Natural killer cell (primary cell): ENCODE data around the gene CACNA2D3. TPM values are rescaled to one million over a fixed set of nuclear protein-coding genes. Genes with fewer than 3 reads are reported as not detected.

Source experiments
- ATAC-seq, 3 donors: fragments of 150-1000 bp in 2 of 3; fragments of 200-7000 bp in 1 of 3; cut with Tn5 transposase; 1 replicate in 1 of 3; 2 replicates in 2 of 3; pipeline ENCODE4 v1.10.0; 2021; ENCODE audit warnings: mild to moderate bottlenecking in 2 of 3, moderate library complexity in 2 of 3
- DNase-seq, 2 donors: peaks; one replicate each; pipeline versions ENCODE4 v3.0.0 to v3.0.0-alpha.2; 2013 to 2021; ENCODE audit warnings: mixed read lengths in 1 of 2
- H3K27ac ChIP-seq: one replicate; pipeline ENCODE4 v1.5.1; 2013; ENCODE audit warnings: mild to moderate bottlenecking, low read length
- H3K27me3 ChIP-seq: one replicate; pipeline ENCODE4 v1.6.1; 2013; ENCODE audit warnings: low read length; ENCODE audit not compliant: control insufficient read depth, insufficient read depth
- H3K36me3 ChIP-seq: one replicate; pipeline ENCODE4 v1.6.1; 2013; ENCODE audit warnings: low read length; ENCODE audit not compliant: control insufficient read depth, insufficient read depth
- H3K4me1 ChIP-seq: one replicate; pipeline ENCODE4 v1.6.1; 2013; ENCODE audit warnings: low read length; ENCODE audit not compliant: control insufficient read depth, insufficient read depth
- H3K4me3 ChIP-seq: one replicate; pipeline ENCODE4 v1.5.1; 2013; ENCODE audit warnings: low read length
- H3K9me3 ChIP-seq: one replicate; pipeline ENCODE4 v1.6.1; 2013; ENCODE audit warnings: low read length; ENCODE audit not compliant: control insufficient read depth, insufficient read depth
- H3K27ac Mint-ChIP-seq, 2 donors: one replicate each; pipeline ENCODE4 v1.8.0; 2022; ENCODE audit warnings: mild to moderate bottlenecking in 2 of 2, mixed read lengths in 2 of 2, moderate library complexity in 1 of 2
- H3K27me3 Mint-ChIP-seq, 2 donors: one replicate each; pipeline ENCODE4 v1.8.0; 2022; ENCODE audit warnings: low read depth in 2 of 2, mixed read lengths in 2 of 2
- H3K36me3 Mint-ChIP-seq: one replicate; pipeline ENCODE4 v1.8.0; 2022; ENCODE audit warnings: mixed read lengths
- H3K4me1 Mint-ChIP-seq, 2 donors: one replicate each; pipeline ENCODE4 v1.8.0; 2022; ENCODE audit warnings: mixed read lengths in 2 of 2
- H3K4me3 Mint-ChIP-seq: one replicate; pipeline ENCODE4 v1.8.0; 2022; ENCODE audit warnings: mild to moderate bottlenecking, moderate library complexity, mixed read lengths
- H3K9me3 Mint-ChIP-seq, 2 donors: one replicate each; pipeline ENCODE4 v1.8.0; 2022; ENCODE audit warnings: mixed read lengths in 2 of 2
- WGBS: methylation state at CpG from one replicate; pipeline ENCODE4 v1.1.7; 2013; ENCODE audit warnings: missing lambda C conversion rate; ENCODE audit not compliant: insufficient coverage; 5-methylcytosine and 5-hydroxymethylcytosine counted together
- intact Hi-C: fragments of 100-400 bp; cut with micrococcal nuclease; formaldehyde crosslinking; loops from one replicate; pipeline ENCODE4 v1.14.2; 2022
- total RNA-seq, 4 donors: library from RNA; stranded (reverse); fragments of 120-200 nt in 1 of 4; gene quantifications; one replicate each; pipeline versions ENCODE4 v1.2.3 to v1.2.4, GENCODE V29; 2013 to 2022
- TF ChIP-seq, protein P1 (sequence below): fragments of 200-600 bp; IDR thresholded peaks from one replicate; pipeline ENCODE4 v1.8.0; 2022; ENCODE audit warnings: antibody characterized with exemption

Gene CACNA2D3
- total RNA-seq, 3 donors from 2014 or later (not counting 1 experiment from before 2014, with no cell fraction given): 0.49 TPM; not detected in 2

DNA sequence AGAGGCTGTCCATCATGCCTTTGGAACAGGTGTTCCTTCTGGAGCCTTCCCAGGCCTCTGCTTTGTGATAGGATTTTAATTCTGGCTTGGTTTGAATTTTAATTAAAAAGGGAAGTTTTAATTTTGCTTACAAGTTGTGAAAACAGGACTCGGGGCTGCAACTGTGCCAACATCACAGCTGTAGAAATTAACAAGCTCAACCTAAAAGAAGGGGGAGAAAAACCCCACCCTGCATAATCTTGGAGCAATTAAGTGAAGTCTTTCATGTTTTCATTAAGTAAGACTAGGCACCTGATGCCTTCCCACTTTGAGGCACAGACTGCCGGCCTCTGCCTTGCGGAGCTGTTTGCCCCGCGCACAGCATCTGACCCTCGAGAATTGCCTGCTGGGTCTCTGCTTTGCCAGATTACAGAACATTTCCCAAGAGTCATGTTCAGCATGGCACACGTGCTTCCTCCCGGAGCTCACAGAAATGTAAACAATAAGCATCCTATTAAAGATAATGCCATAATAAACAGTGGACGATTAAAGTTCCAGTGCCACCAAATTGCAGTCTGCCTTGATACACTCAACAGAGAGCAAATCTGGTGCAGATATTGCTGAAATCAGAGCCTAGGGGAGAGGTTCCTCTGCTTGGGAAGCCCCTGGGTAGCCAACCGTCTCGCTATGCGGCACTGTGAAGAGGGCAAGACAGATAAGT lies 441.3 kb downstream of the CACNA2D3 start:
- H3K36me3 Mint-ChIP-seq: no peaks in the 10 kb centered on the region
- DNase-seq: no peak
- H3K4me1 Mint-ChIP-seq: no peaks in the 10 kb centered on the region
- TF ChIP-seq, protein P1, sequence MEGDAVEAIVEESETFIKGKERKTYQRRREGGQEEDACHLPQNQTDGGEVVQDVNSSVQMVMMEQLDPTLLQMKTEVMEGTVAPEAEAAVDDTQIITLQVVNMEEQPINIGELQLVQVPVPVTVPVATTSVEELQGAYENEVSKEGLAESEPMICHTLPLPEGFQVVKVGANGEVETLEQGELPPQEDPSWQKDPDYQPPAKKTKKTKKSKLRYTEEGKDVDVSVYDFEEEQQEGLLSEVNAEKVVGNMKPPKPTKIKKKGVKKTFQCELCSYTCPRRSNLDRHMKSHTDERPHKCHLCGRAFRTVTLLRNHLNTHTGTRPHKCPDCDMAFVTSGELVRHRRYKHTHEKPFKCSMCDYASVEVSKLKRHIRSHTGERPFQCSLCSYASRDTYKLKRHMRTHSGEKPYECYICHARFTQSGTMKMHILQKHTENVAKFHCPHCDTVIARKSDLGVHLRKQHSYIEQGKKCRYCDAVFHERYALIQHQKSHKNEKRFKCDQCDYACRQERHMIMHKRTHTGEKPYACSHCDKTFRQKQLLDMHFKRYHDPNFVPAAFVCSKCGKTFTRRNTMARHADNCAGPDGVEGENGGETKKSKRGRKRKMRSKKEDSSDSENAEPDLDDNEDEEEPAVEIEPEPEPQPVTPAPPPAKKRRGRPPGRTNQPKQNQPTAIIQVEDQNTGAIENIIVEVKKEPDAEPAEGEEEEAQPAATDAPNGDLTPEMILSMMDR: no peak
- no peak overlapping the region for H3K27ac Mint-ChIP-seq
- peaks cover 0 to 5% of the 10 kb centered on the region in 2 donors for H3K9me3 Mint-ChIP-seq
- no peak overlapping the region for H3K4me3 ChIP-seq
- intact Hi-C loops: no loop called here
- no peaks in the 10 kb centered on the region for H3K27me3 Mint-ChIP-seq
- H3K4me1 ChIP-seq: no peaks in the 10 kb centered on the region
- no peaks in the 10 kb centered on the region for H3K27me3 ChIP-seq
- no peaks in the 10 kb centered on the region for H3K36me3 ChIP-seq
- H3K9me3 ChIP-seq: no peaks in the 10 kb centered on the region
- no peak overlapping the region for H3K4me3 Mint-ChIP-seq
- H3K27ac ChIP-seq: no peak overlapping the region
- 78% methylated on average over 11 of the region's 12 CpGs for WGBS
- ATAC-seq: no peak

GRCh38 chr3:54564374-54564925 lies 442.1 kb downstream of the CACNA2D3 start:
- Mint-ChIP-seq H3K27me3 (no peaks in the 10 kb centered on the region), H3K36me3 (no peaks in the 10 kb centered on the region), H3K4me3 (no peak overlapping the region), H3K4me1 (no peaks in the 10 kb centered on the region), H3K9me3 (peaks cover 0 to 5% of the 10 kb centered on the region in 2 donors), H3K27ac (no peak overlapping the region)
- intact Hi-C loops: no loop called here
- Histone ChIP-seq H3K27ac (no peak overlapping the region), H3K4me3 (no peak overlapping the region), H3K4me1 (no peaks in the 10 kb centered on the region), H3K27me3 (no peaks in the 10 kb centered on the region), H3K9me3 (no peaks in the 10 kb centered on the region), H3K36me3 (no peaks in the 10 kb centered on the region)
- ATAC-seq (no peak), DNase-seq (no peak)
- TF ChIP-seq, protein P1: no peak
- 87% methylated on average over 6 of the region's 6 CpGs for WGBS

GRCh38 chr3:54565956-54566355 lies 443.6 kb downstream of the CACNA2D3 start:
- Histone ChIP-seq H3K4me1 (no peaks in the 10 kb centered on the region), H3K27ac (no peak overlapping the region), H3K9me3 (no peaks in the 10 kb centered on the region), H3K36me3 (no peaks in the 10 kb centered on the region), H3K4me3 (no peak overlapping the region), H3K27me3 (no peaks in the 10 kb centered on the region)
- Mint-ChIP-seq H3K9me3 (peaks cover 2% of the 10 kb centered on the region in 2 donors), H3K27ac (no peak overlapping the region), H3K27me3 (no peaks in the 10 kb centered on the region), H3K36me3 (no peaks in the 10 kb centered on the region), H3K4me1 (no peaks in the 10 kb centered on the region), H3K4me3 (no peak overlapping the region)
- intact Hi-C loops: no loop called here
- no peak for DNase-seq
- no peak for ATAC-seq
- TF ChIP-seq, protein P1: no peak

DNA sequence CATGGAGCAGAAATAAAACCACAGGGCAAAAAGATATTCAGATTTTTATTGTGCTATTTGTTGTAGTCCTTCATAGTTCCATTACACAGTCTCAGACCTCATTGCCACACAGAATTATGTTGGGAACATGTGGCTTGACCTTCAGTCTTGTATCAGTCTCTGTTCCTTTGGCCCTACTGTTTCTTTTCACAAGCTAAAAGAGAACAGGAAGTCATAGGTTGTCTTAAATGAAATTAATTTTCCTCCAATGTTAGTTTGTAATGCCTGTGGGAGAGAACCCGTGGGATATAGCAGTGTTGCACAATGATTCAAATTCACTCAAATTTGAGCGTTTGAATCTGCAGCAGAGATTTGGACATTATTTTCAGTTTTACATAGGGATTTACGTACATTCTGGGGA lies 445.6 kb downstream of the CACNA2D3 start:
- WGBS: 67% methylated on average over 3 of the region's 3 CpGs
- TF ChIP-seq, protein P1: no peak

More for the DNA sequence above, 445.6 kb downstream of the CACNA2D3 start:
- Mint-ChIP-seq H3K9me3 (peaks cover 2% of the 10 kb centered on the region in 2 donors), H3K27ac (no peak overlapping the region), H3K27me3 (no peaks in the 10 kb centered on the region), H3K36me3 (no peaks in the 10 kb centered on the region), H3K4me1 (no peaks in the 10 kb centered on the region), H3K4me3 (no peak overlapping the region)
- Histone ChIP-seq H3K4me3 (no peak overlapping the region), H3K36me3 (no peaks in the 10 kb centered on the region), H3K4me1 (no peaks in the 10 kb centered on the region), H3K27me3 (no peaks in the 10 kb centered on the region), H3K9me3 (no peaks in the 10 kb centered on the region), H3K27ac (no peak overlapping the region)
- ATAC-seq: no peak
- intact Hi-C loops: no loop called here
- no peak for DNase-seq
